ENCODE data around the gene HINFP. TPM values are rescaled to one million over a fixed set of nuclear protein-coding genes. Genes with fewer than 3 reads are reported as not detected.

HINFP gene, protein sequence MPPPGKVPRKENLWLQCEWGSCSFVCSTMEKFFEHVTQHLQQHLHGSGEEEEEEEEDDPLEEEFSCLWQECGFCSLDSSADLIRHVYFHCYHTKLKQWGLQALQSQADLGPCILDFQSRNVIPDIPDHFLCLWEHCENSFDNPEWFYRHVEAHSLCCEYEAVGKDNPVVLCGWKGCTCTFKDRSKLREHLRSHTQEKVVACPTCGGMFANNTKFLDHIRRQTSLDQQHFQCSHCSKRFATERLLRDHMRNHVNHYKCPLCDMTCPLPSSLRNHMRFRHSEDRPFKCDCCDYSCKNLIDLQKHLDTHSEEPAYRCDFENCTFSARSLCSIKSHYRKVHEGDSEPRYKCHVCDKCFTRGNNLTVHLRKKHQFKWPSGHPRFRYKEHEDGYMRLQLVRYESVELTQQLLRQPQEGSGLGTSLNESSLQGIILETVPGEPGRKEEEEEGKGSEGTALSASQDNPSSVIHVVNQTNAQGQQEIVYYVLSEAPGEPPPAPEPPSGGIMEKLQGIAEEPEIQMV
- 10.8 and 20.1 TPM in 2 replicates for total RNA-seq (2014; rRNA removed; shearing (Covaris generic))

- peak; percentile 98 for DNase-seq (ENCODE audit: low read depth)
These were observed at the start of gene HINFP for GRCh38 chr11:119121008-119121810. Gene HINFP (plus strand): TSS chr11:119121580. CDS start chr11:119126945, 5,365 bp downstream.

DNA sequence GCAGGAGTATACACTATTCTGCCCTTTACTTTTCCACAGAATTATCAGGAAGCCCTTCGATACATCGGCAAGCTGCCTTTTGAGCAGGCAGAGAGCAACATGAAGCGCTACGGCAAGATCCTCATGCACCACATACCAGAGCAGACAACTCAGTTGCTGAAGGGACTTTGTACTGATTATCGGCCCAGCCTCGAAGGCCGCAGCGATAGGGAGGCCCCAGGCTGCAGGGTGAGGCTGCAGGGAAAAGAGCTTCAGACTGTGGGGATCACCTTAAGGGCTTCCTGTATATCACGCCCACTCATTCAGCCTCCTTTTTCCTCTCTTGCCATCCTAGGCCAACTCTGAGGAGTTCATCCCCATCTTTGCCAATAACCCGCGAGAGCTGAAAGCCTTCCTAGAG, 43.5 kb upstream of the HINFP start:
- DNase-seq (ENCODE audit: low read depth): no peak

DNA sequence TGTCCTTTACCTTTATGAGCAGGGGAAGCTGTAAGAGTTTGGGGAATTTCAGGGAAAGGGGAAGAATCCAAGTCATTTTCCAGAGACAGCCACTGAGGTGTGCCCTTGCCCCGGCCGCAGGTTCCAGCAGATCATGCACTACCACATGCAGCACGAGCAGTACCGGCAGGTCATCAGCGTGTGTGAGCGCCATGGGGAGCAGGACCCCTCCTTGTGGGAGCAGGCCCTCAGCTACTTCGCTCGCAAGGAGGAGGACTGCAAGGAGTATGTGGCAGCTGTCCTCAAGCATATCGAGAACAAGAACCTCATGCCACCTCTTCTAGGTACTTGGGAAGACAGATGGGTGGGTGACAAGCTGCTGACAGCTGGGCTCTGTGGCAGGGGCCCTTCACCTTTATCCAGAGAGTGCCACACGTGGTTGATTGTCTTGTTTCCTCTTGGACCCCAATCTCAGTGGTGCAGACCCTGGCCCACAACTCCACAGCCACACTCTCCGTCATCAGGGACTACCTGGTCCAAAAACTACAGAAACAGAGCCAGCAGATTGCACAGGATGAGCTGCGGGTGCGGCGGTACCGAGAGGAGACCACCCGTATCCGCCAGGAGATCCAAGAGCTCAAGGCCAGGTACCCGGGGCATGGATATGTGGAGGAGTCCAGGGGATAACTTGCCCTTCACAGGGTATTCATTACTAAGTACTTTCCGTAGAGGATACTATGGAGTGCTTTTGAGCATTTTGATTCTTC, 42.5 kb upstream of the HINFP start:
- DNase-seq (ENCODE audit: low read depth): no peak

DNA sequence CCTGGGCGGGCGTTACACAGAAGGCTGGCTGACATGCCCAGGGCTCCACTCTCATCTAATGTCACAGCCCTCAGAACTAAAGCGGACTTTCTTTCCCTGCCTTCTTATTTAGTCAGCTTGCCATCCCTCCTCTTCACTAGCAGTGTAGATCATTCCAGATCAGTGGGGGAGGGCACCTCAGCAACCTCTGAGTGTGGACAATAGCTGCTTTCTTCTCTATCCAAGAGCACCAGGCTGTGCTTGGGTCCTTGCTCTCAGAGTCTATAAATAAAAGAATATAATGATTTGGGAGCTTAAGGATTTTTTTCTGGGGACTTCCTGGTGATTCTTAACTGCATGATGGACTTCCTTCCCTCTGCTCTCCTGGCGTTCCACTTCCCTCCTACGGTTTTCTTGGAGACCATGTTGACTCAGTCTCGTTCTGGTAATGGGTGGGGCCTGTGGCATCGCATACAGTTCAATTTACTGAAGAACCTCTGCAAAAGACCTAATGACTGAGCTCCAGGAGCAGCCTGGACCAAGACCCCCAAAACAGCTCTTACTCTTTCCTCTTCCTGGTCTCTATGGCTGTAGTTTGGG, 39.6 kb upstream of the HINFP start:
- DNase-seq (ENCODE audit: low read depth): no peak

DNA sequence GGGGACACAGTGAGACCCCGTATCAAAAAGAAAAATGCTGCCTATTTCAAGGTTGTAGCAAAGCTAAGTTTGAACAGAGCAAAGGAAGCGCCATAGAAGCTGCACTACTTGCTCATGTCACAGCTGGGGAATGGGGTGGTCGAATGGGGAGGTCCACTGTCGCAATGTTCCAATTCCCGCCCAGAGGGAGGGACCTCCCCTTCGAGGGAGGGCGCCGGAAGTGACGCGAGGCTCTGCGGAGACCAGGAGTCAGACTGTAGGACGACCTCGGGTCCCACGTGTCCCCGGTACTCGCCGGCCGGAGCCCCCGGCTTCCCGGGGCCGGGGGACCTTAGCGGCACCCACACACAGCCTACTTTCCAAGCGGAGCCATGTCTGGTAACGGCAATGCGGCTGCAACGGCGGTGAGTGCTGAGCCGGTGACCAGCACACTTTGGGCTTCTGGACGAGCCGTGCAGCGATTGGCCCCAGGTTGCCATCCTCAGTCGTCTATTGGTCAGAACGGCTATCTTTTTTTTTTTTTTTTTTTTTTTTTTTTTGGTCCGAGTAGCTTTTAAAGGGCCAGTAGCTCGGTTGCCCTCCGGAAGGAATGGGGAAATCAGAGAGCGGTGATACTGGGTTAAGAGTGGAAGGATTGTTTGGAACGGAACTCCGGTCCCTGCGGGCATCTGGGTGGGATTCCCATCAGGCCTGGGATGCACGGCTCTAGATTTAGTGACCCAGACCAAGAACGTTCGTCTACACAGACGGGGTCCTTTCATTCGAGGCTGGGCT, 36.5 kb upstream of the HINFP start, which contains the start of gene HMBS:
Gene HMBS (plus strand): TSS at position 219 of the 774 bp plus-strand sequence. CDS start 153 bp downstream, at position 372.
- DNase-seq (ENCODE audit: low read depth): peak; percentile 94

- no peak for DNase-seq (ENCODE audit: low read depth)
These were observed 35.9 kb upstream of the HINFP start for GRCh38 chr11:119085437-119085847.

DNA sequence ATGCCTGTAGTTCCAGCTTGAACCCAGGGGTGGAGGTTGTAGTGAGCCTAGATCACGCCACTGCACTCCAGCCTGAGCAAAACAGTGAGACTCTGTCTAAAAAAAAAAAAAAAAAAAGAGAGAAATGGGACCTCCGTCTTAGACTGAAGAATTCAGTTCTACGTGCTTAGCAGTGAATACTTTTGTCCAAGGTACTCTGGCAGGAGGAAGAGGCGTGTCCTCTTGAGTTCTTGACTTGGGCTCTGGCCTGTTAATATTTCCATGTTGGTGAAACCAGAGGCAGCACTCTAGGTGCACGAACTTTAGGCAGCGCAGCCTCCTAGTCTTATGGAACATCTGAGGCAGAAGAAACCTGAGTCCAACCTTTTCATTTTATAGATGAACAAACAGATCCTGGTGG, 34.3 kb upstream of the HINFP start:
- no peak for DNase-seq (ENCODE audit: low read depth)

DNA sequence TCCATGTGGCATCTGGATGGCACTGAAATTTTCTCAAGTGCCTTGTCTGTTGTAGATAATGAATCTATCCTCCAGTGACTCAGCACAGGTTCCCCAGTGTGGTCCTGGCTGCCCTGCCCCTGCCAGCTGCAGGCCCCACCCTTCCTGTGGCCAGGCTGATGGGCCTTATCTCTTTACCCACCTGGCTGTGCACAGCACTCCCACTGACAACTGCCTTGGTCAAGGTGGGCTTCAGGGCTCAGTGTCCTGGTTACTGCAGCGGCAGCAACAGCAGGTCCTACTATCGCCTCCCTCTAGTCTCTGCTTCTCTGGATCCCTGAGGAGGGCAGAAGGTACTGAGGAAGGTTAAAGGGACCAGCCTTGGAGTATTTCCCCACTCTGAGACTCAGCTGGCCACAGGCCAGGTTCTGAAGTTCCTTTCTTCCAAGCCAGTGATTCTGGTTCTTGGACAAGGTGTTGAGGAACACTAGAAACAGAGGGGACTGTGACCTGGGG, 33.6 kb upstream of the HINFP start:
- peak; percentile 24 for DNase-seq (ENCODE audit: low read depth)

DNA sequence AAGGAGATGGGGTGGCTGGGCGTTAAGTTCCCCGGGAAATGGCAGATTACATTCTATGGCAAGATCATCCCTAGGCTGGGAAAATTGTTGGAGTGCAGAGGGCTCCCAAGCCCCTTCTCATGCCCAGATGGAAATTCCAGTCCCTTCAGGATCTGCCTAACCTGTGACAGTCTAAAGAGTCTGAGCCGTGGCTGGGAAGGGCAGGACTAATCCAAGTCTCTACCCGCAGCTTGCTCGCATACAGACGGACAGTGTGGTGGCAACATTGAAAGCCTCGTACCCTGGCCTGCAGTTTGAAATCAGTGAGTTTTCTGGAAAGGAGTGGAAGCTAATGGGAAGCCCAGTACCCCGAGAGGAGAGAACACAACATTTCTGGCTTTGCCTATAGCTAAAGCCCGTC, 33.0 kb upstream of the HINFP start:
- DNase-seq (ENCODE audit: low read depth): no peak

DNA sequence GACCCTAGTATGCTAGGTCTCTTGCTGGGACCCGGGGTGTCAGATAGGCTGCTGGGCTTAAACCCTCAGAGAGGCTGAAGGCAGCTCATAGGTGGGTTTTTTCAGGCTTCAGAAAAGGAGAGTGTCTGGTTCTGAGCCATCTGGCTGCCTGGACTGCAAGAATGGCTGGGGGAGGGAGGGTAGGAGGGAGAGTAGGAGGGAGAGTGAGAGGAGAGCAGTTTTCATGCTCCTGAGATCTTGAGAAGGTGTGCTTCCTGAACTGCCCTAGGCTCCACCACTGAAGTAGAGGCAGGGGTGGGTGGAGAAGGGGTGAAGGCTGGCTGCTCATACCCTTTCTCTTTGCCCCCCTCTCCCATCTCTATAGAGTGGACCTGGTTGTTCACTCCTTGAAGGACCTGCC, 32.1 kb upstream of the HINFP start:
- DNase-seq (ENCODE audit: low read depth): no peak

- DNase-seq (ENCODE audit: low read depth): no peak
These were observed 30.2 kb upstream of the HINFP start for GRCh38 chr11:119091178-119091577.

DNA sequence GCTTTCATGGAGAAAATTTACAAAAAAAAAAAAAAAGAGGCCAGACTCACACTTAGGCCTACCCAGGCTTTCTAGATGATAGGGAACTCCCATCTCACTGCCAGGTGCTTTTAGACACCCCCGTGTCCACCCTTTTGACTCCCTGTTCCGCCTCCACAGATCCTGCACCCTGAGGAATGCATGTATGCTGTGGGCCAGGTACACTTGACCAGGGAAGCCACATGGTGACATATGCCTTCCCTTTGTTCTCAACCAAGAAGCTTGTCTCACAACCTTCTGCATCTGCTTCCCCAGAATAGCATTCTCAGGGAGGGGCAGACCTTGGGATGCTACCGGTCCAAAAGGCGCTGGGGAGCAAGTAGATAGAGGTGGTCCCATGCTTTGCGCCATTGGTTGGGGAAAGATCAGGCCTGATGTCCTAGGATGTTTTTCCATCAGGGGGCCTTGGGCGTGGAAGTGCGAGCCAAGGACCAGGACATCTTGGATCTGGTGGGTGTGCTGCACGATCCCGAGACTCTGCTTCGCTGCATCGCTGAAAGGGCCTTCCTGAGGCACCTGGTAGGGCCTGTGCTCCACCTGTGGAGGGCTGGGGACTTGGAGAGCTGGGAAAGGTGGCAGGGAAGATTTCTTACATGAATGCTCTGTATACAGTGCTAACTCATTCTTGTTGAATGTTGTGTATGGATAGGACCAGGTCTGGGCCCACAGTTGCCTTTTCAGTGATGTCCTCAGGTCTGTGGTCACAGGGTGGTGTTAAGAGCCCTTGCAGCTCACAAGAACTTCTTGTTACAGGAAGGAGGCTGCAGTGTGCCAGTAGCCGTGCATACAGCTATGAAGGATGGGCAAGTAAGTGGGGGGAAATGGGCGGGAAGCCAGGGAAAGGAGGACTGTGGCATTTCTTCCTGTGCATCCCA, 29.2 kb upstream of the HINFP start:
- DNase-seq (ENCODE audit: low read depth): peak; percentile 44

- peak; percentile 75 for DNase-seq (ENCODE audit: low read depth)
These were observed 28.2 kb upstream of the HINFP start for GRCh38 chr11:119092880-119093842.

GRCh38 chr11:119093942-119094815, 27.2 kb upstream of the HINFP start:
- peak; percentile 47 for DNase-seq (ENCODE audit: low read depth)

DNA sequence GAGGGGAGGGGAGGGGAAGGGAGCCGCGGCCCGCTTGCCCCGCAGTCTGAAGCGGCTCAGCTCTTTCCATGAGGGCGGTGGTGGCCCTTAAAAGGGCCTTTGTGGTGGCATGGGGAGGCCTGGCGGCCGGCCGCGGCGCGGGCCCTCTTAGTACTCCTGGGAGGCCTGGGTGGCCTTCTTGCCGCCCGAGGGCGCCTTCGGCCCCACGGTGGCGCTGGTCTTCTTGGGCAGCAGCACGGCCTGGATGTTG, 26.6 kb upstream of the HINFP start:
- DNase-seq (ENCODE audit: low read depth): peak; percentile 80

DNA sequence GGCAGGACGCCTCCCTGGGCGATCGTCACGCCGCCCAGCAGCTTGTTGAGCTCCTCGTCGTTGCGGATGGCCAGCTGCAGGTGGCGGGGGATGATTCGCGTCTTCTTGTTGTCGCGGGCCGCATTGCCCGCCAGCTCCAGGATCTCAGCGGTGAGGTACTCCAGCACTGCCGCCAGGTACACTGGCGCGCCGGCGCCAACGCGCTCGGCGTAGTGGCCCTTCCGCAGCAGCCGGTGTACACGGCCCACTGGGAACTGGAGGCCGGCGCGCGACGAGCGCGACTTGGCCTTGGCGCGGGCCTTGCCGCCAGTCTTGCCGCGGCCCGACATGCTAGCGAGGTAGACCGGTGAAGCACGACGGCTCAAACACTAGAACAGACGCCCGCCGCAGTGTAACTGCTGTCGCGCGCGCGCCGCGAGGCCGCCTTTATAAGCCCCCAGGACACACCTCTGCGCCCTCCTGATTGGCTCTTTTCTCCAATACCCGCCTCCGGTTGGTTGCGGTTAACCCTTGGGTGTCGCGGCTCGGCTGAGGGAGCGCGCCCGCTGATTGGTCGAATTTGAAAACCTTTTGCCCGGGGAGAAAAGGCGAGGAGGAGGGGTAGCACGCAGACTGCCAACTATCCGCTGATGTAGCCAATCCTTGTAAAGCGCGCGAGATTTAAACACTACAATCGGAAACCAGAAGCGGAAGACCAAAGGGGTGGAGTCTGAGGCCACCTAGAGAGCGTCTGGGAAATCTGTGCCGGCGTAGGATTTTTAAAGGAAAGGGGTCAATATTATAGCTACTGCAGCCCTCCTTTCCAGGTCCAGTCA, 26.1 kb upstream of the HINFP start:
- DNase-seq (ENCODE audit: low read depth): peak; percentile 99

- no peak for DNase-seq (ENCODE audit: low read depth)
These were observed 21.7 kb upstream of the HINFP start for GRCh38 chr11:119099711-119100110.
